Breast epithelium (tissue), 4 donors: ENCODE results near the gene USP2. TPM values are rescaled to one million over a fixed set of nuclear protein-coding genes. Genes with fewer than 3 reads are reported as not detected.

Experiments
- DNase-seq, 2 donors: peaks; one replicate each; pipeline ENCODE4 v3.0.0-alpha.2; 2019; ENCODE audit warnings: low spot score in 2 of 2
- H3K27ac ChIP-seq, 2 donors: fragments of 200-600 bp; sonication (generic) in 1 of 2; one replicate each; pipeline ENCODE4 v1.5.1; 2016 to 2019; ENCODE audit warnings: mild to moderate bottlenecking in 1 of 2
- H3K27me3 ChIP-seq, 2 donors: fragments of 200-600 bp; sonication (generic) in 1 of 2; one replicate each; pipeline versions ENCODE4 v1.5.1 to v1.6.0; 2017 to 2019; ENCODE audit warnings: control low read depth in 1 of 2, mild to moderate bottlenecking in 1 of 2
- H3K36me3 ChIP-seq: fragments of 200-600 bp; one replicate; pipeline ENCODE4 v1.5.1; 2019
- H3K4me1 ChIP-seq, 2 donors: fragments of 200-600 bp; sonication (generic); one replicate each; pipeline ENCODE4 v1.5.1; 2016 to 2019; ENCODE audit warnings: control low read depth in 1 of 2
- H3K4me3 ChIP-seq, 3 donors: fragments of 200-600 bp; sonication (generic); 1 replicate in 2 of 3; 2 replicates in 1 of 3; pipeline ENCODE4 v1.5.1; 2016 to 2019; ENCODE audit warnings: mild to moderate bottlenecking in 3 of 3, moderate library complexity in 2 of 3
- H3K9me3 ChIP-seq, 2 donors: fragments of 200-600 bp; sonication (generic) in 1 of 2; one replicate each; pipeline ENCODE4 v1.5.1; 2016 to 2019; ENCODE audit warnings: control low read depth in 1 of 2
- CTCF ChIP-seq, 3 donors: fragments of 450-650 bp; IDR thresholded peaks; one replicate each; pipeline ENCODE4 v1.5.1; 2016 to 2017; ENCODE audit warnings: antibody characterized with exemption in 3 of 3, mild to moderate bottlenecking in 3 of 3, moderate library complexity in 3 of 3
- POLR2A ChIP-seq: fragments of 450-650 bp; IDR thresholded peaks from one replicate; pipeline ENCODE4 v1.6.1; 2016; ENCODE audit warnings: antibody characterized with exemption, mild to moderate bottlenecking, moderate library complexity
- POLR2AphosphoS5 ChIP-seq, 3 donors: sonication (generic); formaldehyde crosslinking; IDR thresholded peaks; one replicate each; pipeline ENCODE4 v1.6.1; 2017; ENCODE audit warnings: antibody characterized with exemption in 3 of 3
- intact Hi-C: fragments of 100-400 bp; cut with DNase I; formaldehyde crosslinking; loops from one replicate; pipeline ENCODE4 v1.15.1; 2023; ENCODE audit warnings: low total_unique reads
- total RNA-seq, 3 donors: library from RNA; depleted of rRNA; stranded (reverse); fragments of >200 nt; gene quantifications; one replicate each; pipeline ENCODE4 v1.1.0, GENCODE V29; 2016

USP2 gene
- total RNA-seq, 3 donors from 2014 or later: 0.48 to 3.8 (median 2.0) TPM

- peak in 1 of 2 donors; percentile 71 for DNase-seq
- H3K9me3 ChIP-seq: no peaks in the 10 kb centered on the region
- TF ChIP-seq CTCF (IDR thresholded peaks at IDR 0.05) (peak in 1 of 3 donors; percentile 15), POLR2A (no peak), POLR2AphosphoS5 (IDR thresholded peaks at IDR 0.05) (peak in 2 of 3 donors; percentile 19 to 23)
- peak overlapping the region; percentile 73 to 81 for H3K27ac ChIP-seq
- H3K36me3 ChIP-seq: no peaks in the 10 kb centered on the region
- H3K27me3 ChIP-seq: no peaks in the 10 kb centered on the region
- no peak overlapping the region for H3K4me3 ChIP-seq
- peaks cover 0 to 8% of the 10 kb centered on the region in 2 donors for H3K4me1 ChIP-seq
- intact Hi-C loops: no loop called here
Observed at GRCh38 chr11:119361056-119361787, 20.3 kb downstream of the USP2 start.

- no peak for DNase-seq
- Histone ChIP-seq H3K4me3 (no peak overlapping the region), H3K4me1 (peaks cover 0 to 8% of the 10 kb centered on the region in 2 donors), H3K36me3 (no peaks in the 10 kb centered on the region), H3K27ac (no peak overlapping the region), H3K27me3 (no peaks in the 10 kb centered on the region), H3K9me3 (no peaks in the 10 kb centered on the region)
- TF ChIP-seq CTCF (IDR thresholded peaks at IDR 0.05) (no peak), POLR2AphosphoS5 (IDR thresholded peaks at IDR 0.05) (no peak), POLR2A (no peak)
- intact Hi-C loops: loop anchor here (5.0 kb wide), 1 partner anchor 118 kb away; no protein-coding TSS in a partner anchor
Observed at GRCh38 chr11:119359365-119360214, 21.9 kb downstream of the USP2 start.

- Histone ChIP-seq H3K4me1 (peaks cover 4 to 5% of the 10 kb centered on the region in 2 donors), H3K36me3 (no peaks in the 10 kb centered on the region), H3K9me3 (no peaks in the 10 kb centered on the region), H3K27ac (peak overlapping the region; percentile 73 to 82), H3K4me3 (peak overlapping the region; percentile 45 to 77 (median 52)), H3K27me3 (no peaks in the 10 kb centered on the region)
- DNase-seq: no peak
- intact Hi-C loops: loop anchor here (5.0 kb wide), 1 partner anchor 120 kb away; no protein-coding TSS in a partner anchor
- TF ChIP-seq POLR2A (no peak), CTCF (IDR thresholded peaks at IDR 0.05) (no peak), POLR2AphosphoS5 (IDR thresholded peaks at IDR 0.05) (no peak)
Observed at GRCh38 chr11:119357074-119357473, 24.4 kb downstream of the USP2 start.

- TF ChIP-seq POLR2A (no peak), CTCF (IDR thresholded peaks at IDR 0.05) (peak; percentile 43 to 96 (median 95)), POLR2AphosphoS5 (IDR thresholded peaks at IDR 0.05) (peak in 2 of 3 donors; percentile 27 to 48)
- intact Hi-C loops: loop anchor here (5.0 kb wide), 1 partner anchor 121 kb away; no protein-coding TSS in a partner anchor
- DNase-seq: peak; percentile 75 to 86
- peaks cover 4 to 5% of the 10 kb centered on the region in 2 donors for H3K4me1 ChIP-seq
- peak overlapping the region; percentile 45 to 77 (median 52) for H3K4me3 ChIP-seq
- H3K27ac ChIP-seq: peak overlapping the region; percentile 73 to 82
- H3K27me3 ChIP-seq: no peaks in the 10 kb centered on the region
- H3K9me3 ChIP-seq: no peaks in the 10 kb centered on the region
- no peaks in the 10 kb centered on the region for H3K36me3 ChIP-seq
Observed at GRCh38 chr11:119356349-119357031, 25.0 kb downstream of the USP2 start.
